T-cell (primary cell): ENCODE measurements around the gene PELI2. TPM values are rescaled to one million over a fixed set of nuclear protein-coding genes. Genes with fewer than 3 reads are reported as not detected.

Source experiments
- ATAC-seq, 4 experiments: fragments of 200-7000 bp in 3 of 4; fragments of 150-1000 bp in 1 of 4; cut with Tn5 transposase; replicated peaks in 1 of 4; 1 replicate in 3 of 4; 2 replicates in 1 of 4; pipeline ENCODE4 v1.10.0; 2021; ENCODE audit warnings: moderate library complexity in 3 of 4, mild to moderate bottlenecking in 2 of 4, moderate number of reproducible peaks in 1 of 4
- CTCF ChIA-PET, 2 donors: fragments of 300-600 bp; sonication (Branson Sonifier 250); formaldehyde crosslinking; loops; one replicate each; lab custom pipeline; 2022; ENCODE audit warnings: antibody characterized with exemption in 2 of 2; lab: Charles Lee
- POLR2A ChIA-PET, 2 donors: fragments of 300-600 bp; sonication (Branson Sonifier 250); formaldehyde crosslinking; loops; one replicate each; lab custom pipeline; 2022; ENCODE audit warnings: antibody characterized with exemption in 2 of 2; lab: Charles Lee
- DNase-seq, 35 experiments: peaks; one replicate each; pipeline versions ENCODE4 v3.0.0 to v3.0.0-alpha.2; 2013 to 2023
- H3K27ac ChIP-seq: one replicate; pipeline ENCODE4 v1.5.1; 2013; ENCODE audit warnings: low read length
- H3K27me3 ChIP-seq, 2 experiments: replicated peaks in 1 of 2; 1 replicate in 1 of 2; 2 replicates in 1 of 2; pipeline versions ENCODE4 v1.6.1 to v1.7.0; 2013; ENCODE audit warnings: low read length in 1 of 2, mixed read lengths in 1 of 2; ENCODE audit not compliant: control insufficient read depth in 2 of 2, insufficient read depth in 2 of 2; ENCODE audit errors: extremely low read depth in 1 of 2
- H3K36me3 ChIP-seq, 2 donors: 1 replicate in 1 of 2; 2 replicates in 1 of 2; pipeline versions ENCODE4 v1.6.1 to v1.7.0; 2013; ENCODE audit warnings: low read length in 1 of 2; ENCODE audit not compliant: control insufficient read depth in 2 of 2, insufficient read depth in 1 of 2; ENCODE audit errors: extremely low read depth in 1 of 2
- H3K4me1 ChIP-seq, 2 experiments: 1 replicate in 1 of 2; 2 replicates in 1 of 2; pipeline versions ENCODE4 v1.6.1 to v1.7.0; 2013; ENCODE audit warnings: low read length in 2 of 2, mixed read lengths in 1 of 2; ENCODE audit not compliant: insufficient read depth in 2 of 2, control insufficient read depth in 1 of 2; ENCODE audit errors: extremely low read depth in 1 of 2
- H3K4me3 ChIP-seq, 2 donors: 1 replicate in 1 of 2; 2 replicates in 1 of 2; pipeline versions ENCODE4 v1.5.1 to v1.7.0; 2013; ENCODE audit warnings: mild to moderate bottlenecking in 2 of 2, low read length in 1 of 2, moderate library complexity in 1 of 2; ENCODE audit not compliant: control insufficient read depth in 1 of 2; ENCODE audit errors: extremely low read depth in 1 of 2
- H3K9me3 ChIP-seq: 2 replicates; pipeline ENCODE4 v1.7.0; 2013
- H3K27ac Mint-ChIP-seq, 2 donors: one replicate each; pipeline ENCODE4 v1.8.0; 2020 to 2021; ENCODE audit warnings: mild to moderate bottlenecking in 2 of 2, mixed read lengths in 2 of 2
- H3K27me3 Mint-ChIP-seq, 2 donors: one replicate each; pipeline ENCODE4 v1.8.0; 2021 to 2022; ENCODE audit warnings: mixed read lengths in 2 of 2
- H3K36me3 Mint-ChIP-seq: one replicate; pipeline ENCODE4 v1.8.0; 2021; ENCODE audit warnings: mixed read lengths
- H3K4me1 Mint-ChIP-seq, 3 donors: one replicate each; pipeline ENCODE4 v1.8.0; 2020 to 2022; ENCODE audit warnings: mixed read lengths in 3 of 3, mild to moderate bottlenecking in 1 of 3
- H3K4me3 Mint-ChIP-seq, 3 donors: one replicate each; pipeline ENCODE4 v1.8.0; 2020 to 2022; ENCODE audit warnings: mild to moderate bottlenecking in 3 of 3, mixed read lengths in 3 of 3, moderate library complexity in 3 of 3
- H3K9me3 Mint-ChIP-seq, 3 donors: one replicate each; pipeline ENCODE4 v1.8.0; 2020 to 2022; ENCODE audit warnings: mixed read lengths in 3 of 3
- WGBS: methylation state at CpG from one replicate; pipeline ENCODE4 v1.1.5; 2013; ENCODE audit warnings: missing lambda C conversion rate; ENCODE audit not compliant: insufficient coverage; 5-methylcytosine and 5-hydroxymethylcytosine counted together
- total RNA-seq, 35 experiments: library from RNA in 6 of 35; stranded (reverse) in 6 of 35; fragments of 120-200 nt in 1 of 35; gene quantifications; one replicate each; pipeline versions ENCODE4 v1.2.1 to v1.2.4 and lab custom pipeline; 2013 to 2026

The PELI2 gene
- total RNA-seq, 5 donors from 2014 or later (not counting 1 experiment from before 2014, with no cell fraction given), result 9.0 to 12.7 (median 10.5) TPM

GRCh38 chr14:56324454-56324853, 206.2 kb downstream of the PELI2 start:
- H3K4me3 Mint-ChIP-seq, result no peak overlapping the region
- H3K36me3 Mint-ChIP-seq, result no peaks in the 10 kb centered on the region
- ATAC-seq, result no peak
- no peak overlapping the region for H3K4me3 ChIP-seq
- H3K27ac Mint-ChIP-seq, result no peak overlapping the region
- no peak overlapping the region for H3K27ac ChIP-seq
- no peak for DNase-seq
- no peaks in the 10 kb centered on the region for H3K36me3 ChIP-seq
- CTCF ChIA-PET, result no interaction called here
- H3K9me3 Mint-ChIP-seq, result peaks cover 0 to 2% (median 0%) of the 10 kb centered on the region in 3 donors
- POLR2A ChIA-PET, result no interaction called here
- H3K4me1 ChIP-seq, result no peaks in the 10 kb centered on the region
- H3K27me3 ChIP-seq, result no peaks in the 10 kb centered on the region
- H3K4me1 Mint-ChIP-seq, result no peaks in the 10 kb centered on the region
- WGBS, result no CpG with 5 or more reads among the region's 2 CpGs
- no peaks in the 10 kb centered on the region for H3K27me3 Mint-ChIP-seq
- H3K9me3 ChIP-seq, result no peaks in the 10 kb centered on the region

- POLR2A ChIA-PET, result no interaction called here
- Mint-ChIP-seq H3K27ac (no peak overlapping the region), H3K4me3 (no peak overlapping the region), H3K4me1 (no peaks in the 10 kb centered on the region), H3K36me3 (no peaks in the 10 kb centered on the region), H3K9me3 (no peaks in the 10 kb centered on the region), H3K27me3 (no peaks in the 10 kb centered on the region)
- no peaks in the 10 kb centered on the region for H3K27me3 ChIP-seq
- H3K27ac ChIP-seq, result no peak overlapping the region
- no peaks in the 10 kb centered on the region for H3K9me3 ChIP-seq
- H3K4me1 ChIP-seq, result no peaks in the 10 kb centered on the region
- CTCF ChIA-PET, result interaction anchor here in 1 of 2 donors (0.7 kb wide), 2 partner anchors 148 to 1103 kb away, joined by 5 to 6 read pairs; no protein-coding TSS in a partner anchor
- no peak overlapping the region for H3K4me3 ChIP-seq
- DNase-seq (no peak), ATAC-seq (no peak)
- no peaks in the 10 kb centered on the region for H3K36me3 ChIP-seq
- WGBS, result 80% methylated on average over 1 of the region's 5 CpGs
These were observed 206.9 kb downstream of the PELI2 start for GRCh38 chr14:56324856-56325699.

GRCh38 chr14:56328021-56328420, 209.8 kb downstream of the PELI2 start:
- ATAC-seq (no peak), DNase-seq (no peak)
- Histone ChIP-seq H3K27ac (no peak overlapping the region), H3K27me3 (no peaks in the 10 kb centered on the region), H3K9me3 (no peaks in the 10 kb centered on the region), H3K36me3 (no peaks in the 10 kb centered on the region), H3K4me1 (no peaks in the 10 kb centered on the region), H3K4me3 (no peak overlapping the region)
- Mint-ChIP-seq H3K36me3 (no peaks in the 10 kb centered on the region), H3K4me1 (peaks cover 0 to 5% (median 0%) of the 10 kb centered on the region in 3 donors), H3K9me3 (no peaks in the 10 kb centered on the region), H3K4me3 (no peak overlapping the region), H3K27ac (no peak overlapping the region), H3K27me3 (no peaks in the 10 kb centered on the region)
- POLR2A ChIA-PET, result no interaction called here
- CTCF ChIA-PET, result no interaction called here
- WGBS, result no CpG with 5 or more reads among the region's 3 CpGs

- Histone ChIP-seq H3K27me3 (no peaks in the 10 kb centered on the region), H3K9me3 (no peaks in the 10 kb centered on the region), H3K4me1 (no peaks in the 10 kb centered on the region), H3K4me3 (no peak overlapping the region), H3K27ac (no peak overlapping the region), H3K36me3 (no peaks in the 10 kb centered on the region)
- H3K4me1 Mint-ChIP-seq, result peaks cover 0 to 11% (median 9%) of the 10 kb centered on the region in 3 donors
- ATAC-seq (no peak), DNase-seq (no peak)
- no peak overlapping the region for H3K27ac Mint-ChIP-seq
- no peaks in the 10 kb centered on the region for H3K36me3 Mint-ChIP-seq
- no peaks in the 10 kb centered on the region for H3K27me3 Mint-ChIP-seq
- POLR2A ChIA-PET, result no interaction called here
- CTCF ChIA-PET, result no interaction called here
- H3K4me3 Mint-ChIP-seq, result no peak overlapping the region
- 92% methylated on average over 2 of the region's 7 CpGs for WGBS
- no peaks in the 10 kb centered on the region for H3K9me3 Mint-ChIP-seq
These were observed 213.5 kb downstream of the PELI2 start for GRCh38 chr14:56331592-56332216.

GRCh38 chr14:56333359-56334292, 215.4 kb downstream of the PELI2 start:
- no CpG with 5 or more reads among the region's 9 CpGs for WGBS

GRCh38 chr14:56334458-56334857, 216.2 kb downstream of the PELI2 start:
- Histone ChIP-seq H3K4me3 (no peak overlapping the region), H3K36me3 (no peaks in the 10 kb centered on the region), H3K4me1 (no peaks in the 10 kb centered on the region), H3K27me3 (no peaks in the 10 kb centered on the region), H3K27ac (no peak overlapping the region), H3K9me3 (no peaks in the 10 kb centered on the region)
- no peaks in the 10 kb centered on the region for H3K9me3 Mint-ChIP-seq
- H3K27me3 Mint-ChIP-seq, result no peaks in the 10 kb centered on the region
- CTCF ChIA-PET, result interaction anchor here in 1 of 2 donors (0.7 kb wide), 1 partner anchor 1220 kb away, joined by 3 read pairs; no protein-coding TSS in a partner anchor
- POLR2A ChIA-PET, result no interaction called here
- ATAC-seq, result no peak
- peaks cover 0 to 11% (median 9%) of the 10 kb centered on the region in 3 donors for H3K4me1 Mint-ChIP-seq
- no peak for DNase-seq
- H3K36me3 Mint-ChIP-seq, result no peaks in the 10 kb centered on the region
- WGBS, result no CpG with 5 or more reads among the region's 1 CpG
- H3K27ac Mint-ChIP-seq, result no peak overlapping the region
- H3K4me3 Mint-ChIP-seq, result no peak overlapping the region

More at GRCh38 chr14:56333359-56334292, 215.4 kb downstream of the PELI2 start:
- Histone ChIP-seq H3K4me3 (no peak overlapping the region), H3K27ac (no peak overlapping the region), H3K4me1 (no peaks in the 10 kb centered on the region), H3K27me3 (no peaks in the 10 kb centered on the region), H3K9me3 (no peaks in the 10 kb centered on the region), H3K36me3 (no peaks in the 10 kb centered on the region)
- Mint-ChIP-seq H3K4me3 (no peak overlapping the region), H3K4me1 (peaks cover 0 to 11% (median 9%) of the 10 kb centered on the region in 3 donors), H3K27me3 (no peaks in the 10 kb centered on the region), H3K9me3 (no peaks in the 10 kb centered on the region), H3K36me3 (no peaks in the 10 kb centered on the region), H3K27ac (peak overlapping the region in 1 of 2 donors; percentile 63)
- POLR2A ChIA-PET, result no interaction called here
- CTCF ChIA-PET, result no interaction called here
- DNase-seq (no peak), ATAC-seq (no peak)
